ENCODE data around the gene IL1R2.

Gene IL1R2

DNA sequence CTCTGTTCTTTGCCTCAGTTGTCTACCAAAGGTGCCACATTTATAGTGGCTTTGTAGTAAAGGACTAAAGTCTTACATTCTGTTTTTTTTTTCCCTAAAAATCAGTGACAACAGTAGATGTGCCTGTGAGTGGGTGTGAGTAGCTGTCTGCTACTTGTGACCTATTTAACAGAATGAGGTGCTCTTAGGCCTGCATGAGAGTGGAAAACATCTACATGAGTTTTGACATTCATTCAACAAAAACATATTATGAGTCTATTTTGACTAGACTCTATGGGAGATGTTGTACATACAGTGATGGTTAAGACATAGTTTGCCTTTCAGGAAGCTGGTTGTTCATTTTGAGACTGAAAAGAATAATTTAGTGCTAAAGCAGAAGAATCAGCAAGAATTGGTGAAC, 36.7 kb downstream of the IL1R2 start:
- TF ChIP-seq, protein P1, sequence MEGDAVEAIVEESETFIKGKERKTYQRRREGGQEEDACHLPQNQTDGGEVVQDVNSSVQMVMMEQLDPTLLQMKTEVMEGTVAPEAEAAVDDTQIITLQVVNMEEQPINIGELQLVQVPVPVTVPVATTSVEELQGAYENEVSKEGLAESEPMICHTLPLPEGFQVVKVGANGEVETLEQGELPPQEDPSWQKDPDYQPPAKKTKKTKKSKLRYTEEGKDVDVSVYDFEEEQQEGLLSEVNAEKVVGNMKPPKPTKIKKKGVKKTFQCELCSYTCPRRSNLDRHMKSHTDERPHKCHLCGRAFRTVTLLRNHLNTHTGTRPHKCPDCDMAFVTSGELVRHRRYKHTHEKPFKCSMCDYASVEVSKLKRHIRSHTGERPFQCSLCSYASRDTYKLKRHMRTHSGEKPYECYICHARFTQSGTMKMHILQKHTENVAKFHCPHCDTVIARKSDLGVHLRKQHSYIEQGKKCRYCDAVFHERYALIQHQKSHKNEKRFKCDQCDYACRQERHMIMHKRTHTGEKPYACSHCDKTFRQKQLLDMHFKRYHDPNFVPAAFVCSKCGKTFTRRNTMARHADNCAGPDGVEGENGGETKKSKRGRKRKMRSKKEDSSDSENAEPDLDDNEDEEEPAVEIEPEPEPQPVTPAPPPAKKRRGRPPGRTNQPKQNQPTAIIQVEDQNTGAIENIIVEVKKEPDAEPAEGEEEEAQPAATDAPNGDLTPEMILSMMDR (IDR thresholded peaks at IDR 0.05; ENCODE audit: insufficient read depth, missing control alignments): no peak
- FAIRE-seq (no peak), DNase-seq (ENCODE audit: insufficient read length, low spot score) (no peak)

DNA sequence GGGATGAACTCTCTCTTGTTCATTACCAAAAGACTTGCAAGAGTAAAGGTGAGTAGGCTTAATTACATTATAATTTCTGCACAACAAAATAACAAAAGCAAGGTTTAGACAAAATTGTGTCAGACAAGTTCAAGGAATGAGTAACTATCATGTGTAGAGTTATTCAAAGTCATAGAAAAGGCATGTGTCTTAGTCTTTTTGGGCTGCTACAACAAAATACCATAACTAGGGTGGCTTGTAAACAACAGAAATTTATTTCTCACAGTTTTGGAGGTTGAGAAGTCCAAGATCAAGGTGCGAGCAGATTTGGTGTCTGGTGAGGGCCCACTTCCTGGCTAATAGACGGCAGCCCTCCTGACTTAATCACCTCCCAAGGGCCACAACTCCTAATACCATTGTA, 37.6 kb downstream of the IL1R2 start:
- FAIRE-seq (no peak), DNase-seq (ENCODE audit: insufficient read length, low spot score) (no peak)
- TF ChIP-seq, protein P1 (IDR thresholded peaks at IDR 0.05; ENCODE audit: insufficient read depth, missing control alignments): no peak

DNA sequence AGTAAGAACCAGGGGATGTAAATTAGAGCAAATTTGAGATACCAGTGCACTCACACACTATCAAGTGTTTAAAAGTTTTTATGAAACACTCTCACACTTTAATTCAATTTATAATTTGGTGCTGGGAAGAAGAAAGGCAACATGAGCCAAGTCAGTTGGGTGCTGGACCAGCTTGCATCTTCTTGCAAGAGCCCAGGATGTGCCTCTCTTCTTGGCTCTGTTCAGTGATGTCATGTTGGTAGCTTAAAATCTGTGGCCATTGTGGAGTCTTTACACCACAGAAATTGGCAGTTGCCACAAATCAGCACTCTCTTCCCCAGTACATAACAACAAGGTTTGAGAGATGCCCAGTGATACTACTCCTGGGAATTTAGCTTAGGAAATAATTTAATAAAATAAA, 38.2 kb downstream of the IL1R2 start:
- no peak for FAIRE-seq
- DNase-seq (ENCODE audit: insufficient read length, low spot score): no peak
- TF ChIP-seq, protein P1 (IDR thresholded peaks at IDR 0.05; ENCODE audit: insufficient read depth, missing control alignments): no peak

DNA sequence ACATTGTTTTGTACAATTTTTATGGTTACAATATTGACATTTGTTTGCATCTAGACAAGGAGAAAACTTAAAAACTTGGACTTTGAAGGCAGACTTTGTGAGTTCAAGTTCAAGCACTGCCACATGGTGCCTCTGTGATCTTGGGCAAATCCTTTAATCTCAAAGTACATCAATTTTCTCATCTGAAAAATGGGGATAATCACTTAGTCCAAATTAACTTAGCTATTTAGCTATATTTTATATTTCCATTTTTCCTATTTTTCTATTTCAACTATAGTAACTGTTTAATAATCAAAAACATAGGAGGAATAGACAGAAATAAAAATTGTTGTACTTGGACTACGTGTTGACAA, 38.7 kb downstream of the IL1R2 start:
- DNase-seq (ENCODE audit: insufficient read length, low spot score) (no peak), FAIRE-seq (no peak)
- TF ChIP-seq, protein P1 (IDR thresholded peaks at IDR 0.05; ENCODE audit: insufficient read depth, missing control alignments): no peak

DNA sequence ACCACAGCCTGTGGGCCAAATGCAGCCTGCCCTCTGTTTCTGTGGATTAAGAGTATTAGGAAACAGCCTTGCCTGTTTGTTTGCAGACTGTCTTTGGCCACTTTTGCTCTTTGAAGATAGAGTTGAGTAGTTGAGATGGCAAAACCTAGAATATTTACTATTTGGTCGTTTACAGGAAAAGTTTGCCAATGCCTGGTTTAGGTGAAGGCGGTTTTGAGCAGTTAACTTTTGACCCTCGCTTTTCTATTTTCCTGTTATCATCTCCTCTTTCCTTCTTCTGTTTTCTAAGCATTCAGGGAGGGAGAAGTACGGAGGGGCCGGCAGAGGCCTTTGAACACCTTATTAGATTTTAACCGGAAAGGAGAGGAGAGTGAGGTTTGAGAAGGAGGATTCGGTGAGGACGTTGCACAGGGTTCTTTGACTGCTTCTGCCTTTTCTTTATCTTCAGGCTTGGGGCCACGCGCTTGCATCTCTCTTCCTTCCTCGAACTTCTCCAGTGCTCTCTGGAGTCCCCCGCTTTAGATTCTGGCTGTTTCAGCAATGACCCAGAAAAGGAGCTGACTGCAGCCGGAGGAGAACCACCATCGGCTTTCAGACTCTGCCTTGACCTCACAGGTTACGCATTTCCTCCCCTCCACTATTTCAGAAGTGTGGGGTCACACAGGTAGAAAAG, 39.2 kb downstream of the IL1R2 start:
- TF ChIP-seq, protein P1 (IDR thresholded peaks at IDR 0.05; ENCODE audit: insufficient read depth, missing control alignments): no peak
- DNase-seq (ENCODE audit: insufficient read length, low spot score) (no peak), FAIRE-seq (no peak)

DNA sequence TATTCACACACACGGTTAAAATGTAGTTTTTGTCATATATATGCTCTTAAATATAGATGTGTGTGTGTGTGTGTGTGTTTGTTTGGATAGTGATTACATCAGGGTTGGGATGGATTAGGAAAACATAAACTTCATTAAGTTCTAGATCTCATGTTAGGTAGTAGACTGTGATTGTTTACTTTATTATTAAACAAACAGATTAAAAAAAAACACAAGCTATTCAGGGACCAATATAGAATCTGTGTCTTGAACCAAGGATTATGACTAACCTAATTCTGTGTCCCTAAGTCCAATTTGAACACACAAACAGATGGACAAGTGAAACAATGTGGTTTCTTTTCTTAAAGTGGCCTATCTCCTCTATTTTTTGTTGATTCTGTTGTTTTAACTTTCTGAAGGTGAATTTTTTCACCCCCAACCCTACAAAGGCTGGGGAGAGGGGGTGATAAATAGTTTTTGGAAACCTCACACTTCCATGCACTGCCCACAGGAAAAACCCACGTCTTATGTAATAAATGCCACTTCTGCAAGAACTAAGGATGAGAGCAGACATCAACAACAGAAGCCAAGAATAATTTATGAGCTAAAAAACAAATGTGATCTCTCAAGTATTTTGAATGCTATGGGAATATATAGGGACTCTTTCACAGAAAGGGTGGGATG, 40.7 kb downstream of the IL1R2 start:
- no peak for FAIRE-seq
- no peak for DNase-seq (ENCODE audit: insufficient read length, low spot score)
- TF ChIP-seq, protein P1 (IDR thresholded peaks at IDR 0.05; ENCODE audit: insufficient read depth, missing control alignments): no peak

DNA sequence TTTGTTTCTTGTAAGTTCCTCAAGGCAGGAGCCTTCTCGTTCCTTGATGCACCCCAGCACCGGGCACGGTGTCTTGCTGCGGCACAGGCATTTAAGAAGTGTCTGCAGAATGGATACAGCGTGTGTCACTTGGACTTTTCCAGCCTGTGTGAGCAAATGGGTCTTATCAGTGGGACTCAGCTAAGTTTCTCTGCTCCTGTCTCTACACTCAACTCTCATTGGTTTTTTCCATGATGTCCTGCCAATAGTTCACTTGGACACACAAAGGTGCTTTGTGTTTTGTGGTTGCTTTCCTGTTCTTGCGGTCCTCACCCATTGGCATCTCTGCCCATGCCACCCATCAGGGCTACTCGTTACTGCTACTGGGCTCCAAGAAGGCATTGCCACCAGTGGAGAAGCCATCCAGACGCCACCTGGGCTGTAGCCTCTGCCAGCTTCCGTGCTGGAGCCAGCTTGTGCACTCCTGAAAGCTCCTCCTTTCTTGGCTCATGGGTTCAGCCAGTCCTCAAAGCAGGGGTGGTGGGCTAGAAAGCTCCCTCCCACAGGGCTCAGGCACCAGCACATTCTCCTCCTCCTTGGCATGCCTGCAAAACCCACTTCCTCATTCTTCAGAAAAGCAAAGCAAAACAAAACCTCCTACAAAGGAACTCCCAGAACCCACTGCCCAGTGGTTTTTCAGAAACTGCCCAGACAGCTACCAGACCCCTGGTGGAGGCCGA, 41.4 kb downstream of the IL1R2 start:
- no peak for FAIRE-seq
- TF ChIP-seq, protein P1 (IDR thresholded peaks at IDR 0.05; ENCODE audit: insufficient read depth, missing control alignments): no peak
- DNase-seq (ENCODE audit: insufficient read length, low spot score): no peak

Data from D721Med (cell line).